Activated naive CD4-positive, alpha-beta T cell treated with anti-CD3 and anti-CD28 coated beads for 36 hours (primary cell): ENCODE results near the gene FBXO2. TPM values are rescaled to one million over a fixed set of nuclear protein-coding genes. Genes with fewer than 3 reads are reported as not detected.

Experiments
- CTCF ChIA-PET: fragments of 350-600 bp; sonication (Branson Sonifier 250); formaldehyde crosslinking; loops from one replicate; lab custom pipeline; 2021; ENCODE audit warnings: antibody characterized with exemption; lab: Charles Lee
- DNase-seq: peaks from one replicate; pipeline ENCODE4 v3.0.0-alpha.2; 2020
- H3K27ac Mint-ChIP-seq: one replicate; pipeline ENCODE4 v1.8.0; 2021; ENCODE audit warnings: mild to moderate bottlenecking, mixed read lengths
- H3K27me3 Mint-ChIP-seq: one replicate; pipeline ENCODE4 v1.8.0; 2021; ENCODE audit warnings: low read depth, mixed read lengths
- H3K36me3 Mint-ChIP-seq: one replicate; pipeline ENCODE4 v1.8.0; 2021; ENCODE audit warnings: low read depth, mixed read lengths
- H3K4me1 Mint-ChIP-seq: one replicate; pipeline ENCODE4 v1.8.0; 2021; ENCODE audit warnings: low read depth, mixed read lengths
- H3K4me3 Mint-ChIP-seq: one replicate; pipeline ENCODE4 v1.8.0; 2021; ENCODE audit warnings: mild to moderate bottlenecking, moderate library complexity, mixed read lengths
- H3K9me3 Mint-ChIP-seq: one replicate; pipeline ENCODE4 v1.8.0; 2021; ENCODE audit warnings: mixed read lengths
- intact Hi-C: fragments of 100-400 bp; cut with micrococcal nuclease; formaldehyde crosslinking; loops from one replicate; pipeline ENCODE4 v1.15.1; 2023
- total RNA-seq, 2 experiments: library from RNA; stranded (reverse); gene quantifications; one replicate each; pipeline ENCODE4 v1.2.3, GENCODE V29; 2021

The FBXO2 gene
- total RNA-seq, 2 experiments from 2014 or later, result 0.77 to 1.1 TPM

GRCh38 chr1:11640101-11640500, 14.1 kb downstream of the FBXO2 start:
- Mint-ChIP-seq H3K9me3 (no peaks in the 10 kb centered on the region), H3K27me3 (peaks cover 3% of the 10 kb centered on the region), H3K4me3 (no peak overlapping the region), H3K36me3 (no peaks in the 10 kb centered on the region), H3K4me1 (no peaks in the 10 kb centered on the region), H3K27ac (no peak overlapping the region)
- DNase-seq, result no peak
- CTCF ChIA-PET, result interaction anchor here (0.5 to 7.0 kb wide), 2 partner anchors 231 to 399 kb away, joined by 4 to 31 read pairs; no protein-coding TSS in a partner anchor
- intact Hi-C loops, result no loop called here

DNA sequence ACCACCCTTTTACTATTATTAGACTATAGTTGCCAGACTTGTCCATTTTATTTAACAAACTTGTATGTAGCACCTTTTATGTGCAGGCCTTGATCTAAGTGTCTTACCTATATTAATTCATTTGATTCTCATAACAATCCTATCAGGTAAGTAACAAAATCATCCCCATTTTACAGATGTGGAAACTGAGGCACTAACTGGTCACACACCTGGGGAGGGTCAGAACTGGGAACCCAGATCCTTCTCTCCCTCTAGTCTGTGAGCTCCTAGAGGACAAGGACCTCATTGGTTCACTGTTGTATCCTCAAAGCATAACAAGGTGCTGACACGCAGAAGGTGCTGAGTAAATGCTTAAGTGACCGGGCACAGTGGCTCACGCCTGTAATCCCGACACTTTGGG, 14.9 kb downstream of the FBXO2 start:
- DNase-seq, result no peak
- H3K4me1 Mint-ChIP-seq, result no peaks in the 10 kb centered on the region
- no peak overlapping the region for H3K27ac Mint-ChIP-seq
- H3K4me3 Mint-ChIP-seq, result no peak overlapping the region
- peaks cover 3% of the 10 kb centered on the region for H3K27me3 Mint-ChIP-seq
- intact Hi-C loops, result no loop called here
- H3K36me3 Mint-ChIP-seq, result no peaks in the 10 kb centered on the region
- no peaks in the 10 kb centered on the region for H3K9me3 Mint-ChIP-seq
- CTCF ChIA-PET, result no interaction called here

DNA sequence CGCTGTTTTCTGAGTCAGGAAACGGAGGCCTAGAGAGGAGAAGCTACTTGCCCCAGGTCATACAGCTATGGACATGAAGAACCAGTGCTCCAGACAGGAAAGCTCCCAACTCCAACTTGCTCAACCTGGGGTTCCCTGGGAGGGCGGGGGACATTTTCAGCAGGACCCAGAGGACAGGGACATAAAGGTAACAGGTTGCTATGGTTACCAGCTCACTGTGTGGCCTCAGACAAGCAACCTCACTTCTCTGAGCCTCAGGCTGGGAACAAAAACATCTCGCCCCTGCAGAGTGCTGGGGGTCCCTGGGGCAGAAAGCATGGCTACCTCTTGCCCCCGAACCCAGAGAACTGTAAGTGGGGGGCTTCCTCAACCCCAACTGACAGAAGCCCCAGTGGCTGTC, 16.1 kb downstream of the FBXO2 start:
- Mint-ChIP-seq H3K4me3 (no peak overlapping the region), H3K27me3 (peaks cover 3% of the 10 kb centered on the region), H3K4me1 (no peaks in the 10 kb centered on the region), H3K36me3 (no peaks in the 10 kb centered on the region), H3K9me3 (no peaks in the 10 kb centered on the region), H3K27ac (no peak overlapping the region)
- intact Hi-C loops, result no loop called here
- CTCF ChIA-PET, result no interaction called here
- no peak for DNase-seq

DNA sequence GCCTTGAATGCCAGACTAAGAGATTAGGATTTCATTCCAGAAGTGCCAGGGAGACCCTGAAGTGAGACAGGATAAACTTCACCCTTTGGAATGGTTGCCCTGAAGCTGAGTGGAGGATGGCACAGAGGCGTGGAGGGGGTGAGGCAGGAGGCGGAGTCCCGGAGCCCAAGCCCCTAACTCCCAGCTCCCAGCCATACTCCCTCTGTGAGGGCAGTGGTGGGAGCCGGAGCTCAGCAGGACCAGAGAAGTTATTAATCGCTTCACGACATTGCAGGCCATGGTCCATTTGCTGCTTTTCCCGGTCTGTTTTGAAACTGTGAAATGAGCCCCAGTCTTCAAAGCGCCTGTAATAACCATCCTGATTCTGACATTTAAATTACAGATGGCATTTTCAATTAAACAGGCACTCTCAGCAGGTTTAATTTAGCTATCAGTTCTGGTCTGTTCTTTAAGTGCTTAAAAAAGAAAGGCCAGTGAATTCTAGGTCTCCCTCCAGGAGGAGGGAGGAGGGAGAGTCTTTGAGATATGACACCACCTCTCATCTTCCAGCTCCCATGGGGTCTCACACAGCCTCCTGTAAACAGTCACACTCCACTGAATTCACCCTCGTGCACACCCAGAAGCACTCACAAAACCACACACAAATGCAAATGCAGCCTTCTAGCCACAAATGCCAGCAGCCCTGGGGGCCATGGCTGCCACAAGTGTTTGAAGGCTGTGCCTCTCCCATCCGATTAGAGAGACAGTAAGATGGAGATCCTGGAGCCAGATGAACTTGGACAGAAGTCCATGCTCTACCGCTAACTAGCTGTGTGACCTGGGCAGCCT, 19.6 kb downstream of the FBXO2 start:
- Mint-ChIP-seq H3K27ac (no peak overlapping the region), H3K36me3 (no peaks in the 10 kb centered on the region), H3K4me1 (no peaks in the 10 kb centered on the region), H3K27me3 (peaks cover 3% of the 10 kb centered on the region), H3K4me3 (no peak overlapping the region), H3K9me3 (no peaks in the 10 kb centered on the region)
- DNase-seq, result no peak
- intact Hi-C loops, result no loop called here
- CTCF ChIA-PET, result interaction anchor here (0.6 to 1.6 kb wide), 3 partner anchors 8 to 665 kb away, joined by 3 to 8 read pairs (median 4); no protein-coding TSS in a partner anchor

DNA sequence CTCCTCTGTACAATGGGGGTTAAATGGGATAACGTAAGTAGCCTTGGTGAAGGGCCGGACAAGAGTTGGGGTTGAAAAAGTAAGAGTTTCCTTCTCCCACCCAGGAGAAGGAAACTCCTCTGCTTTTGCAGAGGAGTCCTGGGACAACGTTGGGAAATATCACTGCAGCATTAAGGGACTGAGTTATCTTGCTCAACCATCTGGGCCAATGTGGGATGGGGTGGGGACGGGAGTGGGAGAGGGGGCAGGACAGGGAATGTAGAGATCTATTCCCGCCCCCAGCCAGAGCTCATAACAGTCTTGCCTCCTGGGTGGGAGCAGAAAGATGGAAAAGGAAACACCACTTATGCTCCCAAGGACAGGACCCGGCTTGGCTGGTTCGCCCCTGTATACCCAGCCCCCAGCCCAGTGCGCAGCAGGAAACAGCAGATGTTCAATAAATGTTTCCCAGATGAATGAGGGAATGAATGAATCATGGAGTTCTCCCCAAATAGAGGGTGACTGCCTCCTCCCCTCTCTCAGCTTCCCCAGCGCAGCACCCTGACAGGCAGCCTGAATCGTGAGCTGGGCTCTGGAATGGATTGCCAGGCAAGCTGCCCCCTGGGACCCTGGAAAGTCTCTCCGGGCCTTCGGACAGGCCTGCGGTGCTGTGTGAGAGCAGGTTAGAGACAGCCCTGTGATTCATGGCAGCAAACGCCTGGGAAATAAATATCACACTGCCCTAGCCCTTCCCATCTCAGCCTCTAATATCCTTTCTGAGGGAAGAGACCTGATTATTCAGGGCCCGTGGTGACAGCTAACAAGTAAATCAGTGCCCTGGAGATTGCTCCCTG, 24.8 kb downstream of the FBXO2 start:
- H3K4me1 Mint-ChIP-seq, result no peaks in the 10 kb centered on the region
- no peak overlapping the region for H3K27ac Mint-ChIP-seq
- H3K4me3 Mint-ChIP-seq, result no peak overlapping the region
- no peaks in the 10 kb centered on the region for H3K36me3 Mint-ChIP-seq
- H3K9me3 Mint-ChIP-seq, result no peaks in the 10 kb centered on the region
- DNase-seq, result no peak
- intact Hi-C loops, result no loop called here
- CTCF ChIA-PET, result no interaction called here
- no peaks in the 10 kb centered on the region for H3K27me3 Mint-ChIP-seq

- no peak for DNase-seq
- Mint-ChIP-seq H3K36me3 (no peaks in the 10 kb centered on the region), H3K27me3 (no peaks in the 10 kb centered on the region), H3K9me3 (no peaks in the 10 kb centered on the region), H3K27ac (no peak overlapping the region), H3K4me1 (no peaks in the 10 kb centered on the region), H3K4me3 (no peak overlapping the region)
- intact Hi-C loops, result no loop called here
- CTCF ChIA-PET, result no interaction called here
These were observed 25.5 kb downstream of the FBXO2 start for GRCh38 chr1:11628767-11629166.

GRCh38 chr1:11626551-11626950, 27.7 kb downstream of the FBXO2 start:
- Mint-ChIP-seq H3K9me3 (no peaks in the 10 kb centered on the region), H3K36me3 (no peaks in the 10 kb centered on the region), H3K4me1 (no peaks in the 10 kb centered on the region), H3K27me3 (no peaks in the 10 kb centered on the region), H3K27ac (no peak overlapping the region), H3K4me3 (no peak overlapping the region)
- intact Hi-C loops, result no loop called here
- CTCF ChIA-PET, result no interaction called here
- DNase-seq, result no peak

- H3K9me3 Mint-ChIP-seq, result no peaks in the 10 kb centered on the region
- intact Hi-C loops, result no loop called here
- DNase-seq, result no peak
- H3K36me3 Mint-ChIP-seq, result no peaks in the 10 kb centered on the region
- H3K27ac Mint-ChIP-seq, result no peak overlapping the region
- H3K4me3 Mint-ChIP-seq, result no peak overlapping the region
- CTCF ChIA-PET, result no interaction called here
- H3K4me1 Mint-ChIP-seq, result no peaks in the 10 kb centered on the region
- no peaks in the 10 kb centered on the region for H3K27me3 Mint-ChIP-seq
These were observed 30.5 kb downstream of the FBXO2 start for GRCh38 chr1:11623702-11624101.

- Mint-ChIP-seq H3K27ac (no peak overlapping the region), H3K4me1 (no peaks in the 10 kb centered on the region), H3K36me3 (no peaks in the 10 kb centered on the region), H3K27me3 (no peaks in the 10 kb centered on the region), H3K9me3 (no peaks in the 10 kb centered on the region), H3K4me3 (no peak overlapping the region)
- no peak for DNase-seq
- intact Hi-C loops, result no loop called here
- CTCF ChIA-PET, result interaction anchor here (0.6 kb wide), 1 partner anchor 1077 kb away, joined by 3 read pairs; no protein-coding TSS in a partner anchor
These were observed 31.8 kb downstream of the FBXO2 start for GRCh38 chr1:11622398-11622797.

DNA sequence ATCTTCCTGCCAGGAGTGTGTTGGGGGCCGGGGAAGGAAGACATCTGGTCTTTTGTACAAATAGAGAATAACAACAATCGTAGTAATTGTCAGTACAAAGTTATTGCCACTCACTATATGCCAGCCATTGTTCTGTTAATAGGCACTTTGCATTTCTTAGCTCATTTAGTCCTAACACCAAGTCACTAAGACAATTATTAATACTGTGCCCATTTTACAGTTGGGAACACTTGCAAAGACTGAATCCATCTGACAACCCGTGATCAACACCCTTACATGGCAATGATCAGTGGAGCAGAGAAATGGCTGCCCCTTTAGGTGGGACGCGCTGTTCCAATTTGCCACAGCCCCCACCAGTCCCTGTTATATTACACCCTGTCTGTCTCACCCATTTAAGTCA, 33.3 kb downstream of the FBXO2 start:
- H3K27me3 Mint-ChIP-seq, result peaks cover 3% of the 10 kb centered on the region
- intact Hi-C loops, result no loop called here
- H3K27ac Mint-ChIP-seq, result no peak overlapping the region
- H3K4me1 Mint-ChIP-seq, result no peaks in the 10 kb centered on the region
- no peaks in the 10 kb centered on the region for H3K36me3 Mint-ChIP-seq
- CTCF ChIA-PET, result no interaction called here
- H3K9me3 Mint-ChIP-seq, result no peaks in the 10 kb centered on the region
- H3K4me3 Mint-ChIP-seq, result no peak overlapping the region
- no peak for DNase-seq

GRCh38 chr1:11620405-11620804, 33.8 kb downstream of the FBXO2 start:
- no peak for DNase-seq
- Mint-ChIP-seq H3K27me3 (peaks cover 3% of the 10 kb centered on the region), H3K4me1 (no peaks in the 10 kb centered on the region), H3K36me3 (no peaks in the 10 kb centered on the region), H3K9me3 (no peaks in the 10 kb centered on the region), H3K4me3 (no peak overlapping the region), H3K27ac (no peak overlapping the region)
- CTCF ChIA-PET, result no interaction called here
- intact Hi-C loops, result no loop called here

- Mint-ChIP-seq H3K27me3 (peaks cover 3% of the 10 kb centered on the region), H3K36me3 (no peaks in the 10 kb centered on the region), H3K4me3 (no peak overlapping the region), H3K4me1 (no peaks in the 10 kb centered on the region), H3K9me3 (no peaks in the 10 kb centered on the region), H3K27ac (no peak overlapping the region)
- CTCF ChIA-PET, result interaction anchor here (1.3 kb wide), 1 partner anchor 24 kb away, joined by 3 read pairs; no protein-coding TSS in a partner anchor
- intact Hi-C loops, result no loop called here
- DNase-seq, result no peak
These were observed 36.5 kb downstream of the FBXO2 start for GRCh38 chr1:11617741-11618140.
